Measurements from ENCODE around the gene TUBA1A.

GRCh38 chr12:49232940-49233841, 44.3 kb upstream of the TUBA1A start:
- TF ChIP-seq CHD4 (IDR thresholded peaks at IDR 0.05; ENCODE audit: borderline replicate concordance): no peak
- TF ChIP-seq SREBF2 (IDR thresholded peaks at IDR 0.05): no peak
- TF ChIP-seq ZFP36 (IDR thresholded peaks at IDR 0.05; ENCODE audit: borderline replicate concordance, partially characterized antibody): no peak
